Breast epithelium (tissue), 4 donors: ENCODE data around the gene IFI16. TPM values are rescaled to one million over a fixed set of nuclear protein-coding genes. Genes with fewer than 3 reads are reported as not detected.
A peak's percentile ranks its signal among the peaks of the same experiment; 100 is the strongest.

Experiments
- DNase-seq, 2 donors: peaks; one replicate each; pipeline ENCODE4 v3.0.0-alpha.2; 2019; ENCODE audit warnings: low spot score in 2 of 2
- H3K27ac ChIP-seq, 2 donors: fragments of 200-600 bp; sonication (generic) in 1 of 2; one replicate each; pipeline ENCODE4 v1.5.1; 2016 to 2019; ENCODE audit warnings: mild to moderate bottlenecking in 1 of 2
- H3K27me3 ChIP-seq, 2 donors: fragments of 200-600 bp; sonication (generic) in 1 of 2; one replicate each; pipeline versions ENCODE4 v1.5.1 to v1.6.0; 2017 to 2019; ENCODE audit warnings: control low read depth in 1 of 2, mild to moderate bottlenecking in 1 of 2
- H3K36me3 ChIP-seq: fragments of 200-600 bp; one replicate; pipeline ENCODE4 v1.5.1; 2019
- H3K4me1 ChIP-seq, 2 donors: fragments of 200-600 bp; sonication (generic); one replicate each; pipeline ENCODE4 v1.5.1; 2016 to 2019; ENCODE audit warnings: control low read depth in 1 of 2
- H3K4me3 ChIP-seq, 3 donors: fragments of 200-600 bp; sonication (generic); 1 replicate in 2 of 3; 2 replicates in 1 of 3; pipeline ENCODE4 v1.5.1; 2016 to 2019; ENCODE audit warnings: mild to moderate bottlenecking in 3 of 3, moderate library complexity in 2 of 3
- H3K9me3 ChIP-seq, 2 donors: fragments of 200-600 bp; sonication (generic) in 1 of 2; one replicate each; pipeline ENCODE4 v1.5.1; 2016 to 2019; ENCODE audit warnings: control low read depth in 1 of 2
- POLR2A ChIP-seq: fragments of 450-650 bp; IDR thresholded peaks from one replicate; pipeline ENCODE4 v1.6.1; 2016; ENCODE audit warnings: antibody characterized with exemption, mild to moderate bottlenecking, moderate library complexity
- POLR2AphosphoS5 ChIP-seq, 3 donors: sonication (generic); formaldehyde crosslinking; IDR thresholded peaks; one replicate each; pipeline ENCODE4 v1.6.1; 2017; ENCODE audit warnings: antibody characterized with exemption in 3 of 3
- intact Hi-C: fragments of 100-400 bp; cut with DNase I; formaldehyde crosslinking; loops from one replicate; pipeline ENCODE4 v1.15.1; 2023; ENCODE audit warnings: low total_unique reads
- total RNA-seq, 3 donors: library from RNA; depleted of rRNA; stranded (reverse); fragments of >200 nt; gene quantifications; one replicate each; pipeline ENCODE4 v1.1.0, GENCODE V29; 2016
- TF ChIP-seq, protein P1 (sequence below), 3 donors: fragments of 450-650 bp; IDR thresholded peaks; one replicate each; pipeline ENCODE4 v1.5.1; 2016 to 2017; ENCODE audit warnings: antibody characterized with exemption in 3 of 3, mild to moderate bottlenecking in 3 of 3, moderate library complexity in 3 of 3

Gene IFI16
- total RNA-seq, 3 donors from 2014 or later, result 96.2 to 132 (median 109) TPM

DNA sequence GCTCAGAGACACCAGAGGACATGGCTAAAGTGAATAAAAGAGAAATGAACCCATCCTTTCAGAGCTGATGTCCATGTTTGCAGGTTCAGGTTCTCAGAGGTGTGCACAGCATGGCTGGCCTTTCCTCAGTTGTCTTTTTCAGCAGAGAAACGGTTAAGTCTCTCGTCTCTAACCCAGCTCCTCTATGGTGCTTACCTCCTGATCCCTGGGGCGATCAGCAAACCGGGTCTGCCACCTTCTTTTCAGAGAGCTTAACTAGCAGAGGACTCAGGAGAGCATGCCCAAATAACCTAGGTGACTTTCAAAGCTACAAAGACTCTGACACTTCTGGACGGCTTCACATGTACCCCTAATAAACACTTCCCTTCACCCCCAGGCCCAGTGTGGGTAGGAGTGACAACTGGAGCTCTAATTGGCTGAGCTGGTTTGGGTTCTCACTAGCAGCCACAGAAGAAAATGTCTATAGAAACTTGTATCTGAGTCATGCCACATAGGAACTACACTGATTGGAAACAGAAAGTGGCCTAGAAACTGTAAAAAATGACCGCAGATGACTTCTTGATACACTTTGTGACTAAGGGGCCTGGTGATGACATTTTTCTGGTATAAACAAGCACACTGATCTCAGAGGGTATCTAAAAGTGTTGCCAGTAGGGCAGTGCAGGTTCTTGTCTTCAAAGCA is 66.9 kb downstream of the IFI16 start, which contains the start of gene AIM2:
AIM2 (minus strand) TSS at position 329 of the 682 bp plus-strand sequence. CDS start 3,267 bp downstream, outside the sequence.
- intact Hi-C loops, result no loop called here
- no peaks in the 10 kb centered on the region for H3K27me3 ChIP-seq
- DNase-seq, result no peak
- H3K9me3 ChIP-seq, result no peaks in the 10 kb centered on the region
- H3K36me3 ChIP-seq, result no peaks in the 10 kb centered on the region
- TF ChIP-seq, protein P1, sequence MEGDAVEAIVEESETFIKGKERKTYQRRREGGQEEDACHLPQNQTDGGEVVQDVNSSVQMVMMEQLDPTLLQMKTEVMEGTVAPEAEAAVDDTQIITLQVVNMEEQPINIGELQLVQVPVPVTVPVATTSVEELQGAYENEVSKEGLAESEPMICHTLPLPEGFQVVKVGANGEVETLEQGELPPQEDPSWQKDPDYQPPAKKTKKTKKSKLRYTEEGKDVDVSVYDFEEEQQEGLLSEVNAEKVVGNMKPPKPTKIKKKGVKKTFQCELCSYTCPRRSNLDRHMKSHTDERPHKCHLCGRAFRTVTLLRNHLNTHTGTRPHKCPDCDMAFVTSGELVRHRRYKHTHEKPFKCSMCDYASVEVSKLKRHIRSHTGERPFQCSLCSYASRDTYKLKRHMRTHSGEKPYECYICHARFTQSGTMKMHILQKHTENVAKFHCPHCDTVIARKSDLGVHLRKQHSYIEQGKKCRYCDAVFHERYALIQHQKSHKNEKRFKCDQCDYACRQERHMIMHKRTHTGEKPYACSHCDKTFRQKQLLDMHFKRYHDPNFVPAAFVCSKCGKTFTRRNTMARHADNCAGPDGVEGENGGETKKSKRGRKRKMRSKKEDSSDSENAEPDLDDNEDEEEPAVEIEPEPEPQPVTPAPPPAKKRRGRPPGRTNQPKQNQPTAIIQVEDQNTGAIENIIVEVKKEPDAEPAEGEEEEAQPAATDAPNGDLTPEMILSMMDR (IDR thresholded peaks at IDR 0.05), result no peak
- TF ChIP-seq POLR2A (no peak), POLR2AphosphoS5 (IDR thresholded peaks at IDR 0.05) (no peak)
- H3K4me1 ChIP-seq, result no peaks in the 10 kb centered on the region
- peak within 1 kb of the TSS in 1 of 2 donors; percentile 15 for H3K27ac ChIP-seq
- peak within 1 kb of the TSS in 1 of 3 donors; percentile 1 for H3K4me3 ChIP-seq

DNA sequence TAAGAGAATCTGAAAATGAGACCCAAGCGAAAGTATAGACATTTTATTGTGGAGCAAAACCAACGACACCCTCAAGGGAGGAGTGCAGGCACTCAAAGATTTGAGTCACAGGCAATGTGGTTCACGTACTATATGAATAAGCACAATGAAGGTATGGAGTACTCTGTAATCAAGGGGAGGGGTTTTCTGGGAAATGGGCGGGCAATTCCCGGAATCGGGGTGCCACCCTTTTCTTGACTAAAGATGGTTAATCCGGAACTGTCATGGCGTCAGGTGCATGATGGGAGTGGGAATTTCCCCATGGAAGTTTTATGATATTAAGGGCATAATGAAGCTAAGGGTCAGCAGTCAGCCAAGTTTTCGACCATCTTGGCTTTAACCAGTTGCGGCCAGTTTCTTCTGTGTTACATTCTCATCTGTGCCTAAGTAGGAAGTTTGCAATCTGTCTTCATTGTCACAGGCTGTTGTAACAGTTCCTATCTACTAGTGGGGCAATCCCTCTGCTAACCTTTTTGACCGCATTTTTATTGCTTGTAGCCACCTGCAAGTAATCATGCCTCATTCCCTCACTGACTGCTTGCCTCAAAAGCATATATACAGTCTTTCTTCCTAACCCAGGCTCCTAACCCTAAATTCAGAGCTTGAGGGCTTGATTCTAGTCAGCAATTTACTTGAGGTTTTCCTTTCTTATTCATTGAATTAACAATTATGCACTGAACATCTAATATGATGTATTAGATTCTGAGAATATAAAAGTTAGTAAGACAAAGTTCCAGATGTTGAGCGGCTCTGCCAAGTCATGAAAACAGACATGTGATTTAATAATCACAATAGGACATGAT is 67.6 kb downstream of the IFI16 start:
- no peaks in the 10 kb centered on the region for H3K9me3 ChIP-seq
- no peak for TF ChIP-seq POLR2AphosphoS5 (IDR thresholded peaks at IDR 0.05)
- TF ChIP-seq POLR2A, result no peak
- TF ChIP-seq, protein P1 (IDR thresholded peaks at IDR 0.05), result no peak
- intact Hi-C loops, result no loop called here
- H3K4me3 ChIP-seq, result no peak overlapping the region
- H3K4me1 ChIP-seq, result no peaks in the 10 kb centered on the region
- DNase-seq, result no peak
- H3K36me3 ChIP-seq, result no peaks in the 10 kb centered on the region
- no peaks in the 10 kb centered on the region for H3K27me3 ChIP-seq
- peak overlapping the region in 1 of 2 donors; percentile 15 for H3K27ac ChIP-seq

DNA sequence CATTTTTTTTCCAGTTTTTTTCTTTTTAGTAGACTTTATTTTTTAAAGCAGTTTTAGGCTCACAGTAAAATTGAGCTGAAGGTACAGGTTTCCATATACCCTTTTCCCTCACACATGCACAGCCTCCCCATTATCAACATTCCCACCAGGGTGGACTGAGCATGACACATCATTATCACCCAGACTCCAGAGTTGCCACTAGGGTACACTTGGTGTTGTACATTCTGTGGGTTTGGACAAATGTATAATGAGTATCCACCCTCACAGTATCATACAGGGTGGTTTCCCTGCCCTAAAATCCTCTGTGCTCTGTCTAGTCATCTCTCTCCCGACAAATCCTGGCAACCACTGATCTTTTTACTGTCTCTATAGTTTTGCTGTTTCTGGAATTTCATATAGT is 69.8 kb downstream of the IFI16 start:
- Histone ChIP-seq H3K4me3 (no peak overlapping the region), H3K9me3 (no peaks in the 10 kb centered on the region), H3K36me3 (no peaks in the 10 kb centered on the region), H3K27me3 (no peaks in the 10 kb centered on the region), H3K27ac (no peak overlapping the region), H3K4me1 (no peaks in the 10 kb centered on the region)
- intact Hi-C loops, result no loop called here
- TF ChIP-seq POLR2A, result no peak
- TF ChIP-seq, protein P1 (IDR thresholded peaks at IDR 0.05), result no peak
- no peak for TF ChIP-seq POLR2AphosphoS5 (IDR thresholded peaks at IDR 0.05)
- no peak for DNase-seq

DNA sequence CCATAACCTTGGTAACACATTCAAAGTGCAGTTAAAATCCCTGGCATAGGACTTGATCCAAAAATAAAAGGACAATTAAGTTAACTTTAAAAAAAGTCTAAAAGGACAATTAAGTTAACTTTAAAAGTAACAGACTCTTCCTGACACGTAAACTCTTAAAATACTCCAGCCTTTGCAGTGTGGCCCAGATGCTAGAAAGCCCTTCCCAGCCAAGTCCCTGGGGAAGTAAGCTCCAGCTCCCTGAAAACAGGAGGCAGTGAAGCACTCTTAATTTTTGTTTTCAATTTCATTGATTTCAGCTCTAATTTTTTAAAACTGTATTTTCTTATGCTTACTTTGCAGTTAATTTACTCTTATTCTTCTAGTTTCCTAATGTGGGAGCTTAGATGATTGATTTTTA is 71.9 kb downstream of the IFI16 start:
- Histone ChIP-seq H3K27me3 (no peaks in the 10 kb centered on the region), H3K4me3 (no peak overlapping the region), H3K27ac (no peak overlapping the region), H3K4me1 (no peaks in the 10 kb centered on the region), H3K9me3 (no peaks in the 10 kb centered on the region), H3K36me3 (no peaks in the 10 kb centered on the region)
- DNase-seq, result no peak
- TF ChIP-seq POLR2AphosphoS5 (IDR thresholded peaks at IDR 0.05), result no peak
- TF ChIP-seq, protein P1 (IDR thresholded peaks at IDR 0.05), result no peak
- intact Hi-C loops, result no loop called here

DNA sequence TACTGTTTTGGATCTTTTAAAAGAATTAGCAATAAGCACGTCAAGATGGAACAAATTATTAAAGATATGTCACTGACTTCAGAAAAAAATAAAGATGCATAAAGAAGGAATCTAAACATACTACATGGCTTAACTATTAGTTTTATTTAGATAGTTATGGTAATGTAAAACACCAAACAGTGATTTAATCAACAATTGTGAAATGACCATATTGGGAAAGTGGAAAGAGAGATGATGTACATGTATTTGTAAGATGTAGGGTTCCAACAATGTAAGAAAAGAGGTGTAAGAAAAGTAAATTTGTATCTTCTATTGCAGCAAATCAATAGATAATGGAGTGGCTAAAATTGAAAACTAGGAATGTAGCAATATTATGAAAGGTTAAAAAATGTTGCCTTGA is 73.3 kb downstream of the IFI16 start:
- DNase-seq, result no peak
- no peak overlapping the region for H3K4me3 ChIP-seq
- TF ChIP-seq POLR2AphosphoS5 (IDR thresholded peaks at IDR 0.05), result no peak
- no peak for TF ChIP-seq POLR2A
- TF ChIP-seq, protein P1 (IDR thresholded peaks at IDR 0.05), result no peak
- no peaks in the 10 kb centered on the region for H3K9me3 ChIP-seq
- H3K36me3 ChIP-seq, result no peaks in the 10 kb centered on the region
- H3K4me1 ChIP-seq, result no peaks in the 10 kb centered on the region
- intact Hi-C loops, result no loop called here
- no peak overlapping the region for H3K27ac ChIP-seq
- H3K27me3 ChIP-seq, result no peaks in the 10 kb centered on the region
